Gastroesophageal sphincter (tissue), 3 donors: Measurements from ENCODE around the gene AQP6.
"Not testable (repeated sequence)": the region's sequence is repeated elsewhere in the genome, so short reads cannot be mapped to it uniquely, and the experiment has no call there.

ENCODE experiments used
- EP300 ChIP-seq: sonication (generic); formaldehyde crosslinking; IDR thresholded peaks from one replicate; pipeline ENCODE4 v1.6.1; 2017; ENCODE audit warnings: antibody characterized with exemption, mild to moderate bottlenecking
- POLR2A ChIP-seq, 2 donors: fragments of 450-650 bp; IDR thresholded peaks; one replicate each; pipeline ENCODE4 v1.6.1; 2017; ENCODE audit warnings: antibody characterized with exemption in 2 of 2, mild to moderate bottlenecking in 2 of 2, moderate library complexity in 1 of 2
- POLR2AphosphoS5 ChIP-seq: sonication (generic); formaldehyde crosslinking; IDR thresholded peaks from one replicate; pipeline ENCODE4 v1.6.1; 2017; ENCODE audit warnings: antibody characterized with exemption
- TF ChIP-seq, protein P1 (sequence below), 4 experiments: fragments of 200-600 bp in 2 of 4; fragments of 450-650 bp in 2 of 4; sonication (generic) in 1 of 4; IDR thresholded peaks; one replicate each; pipeline ENCODE4 v1.5.1; 2017 to 2019; ENCODE audit warnings: antibody characterized with exemption in 4 of 4, mild to moderate bottlenecking in 2 of 4, moderate library complexity in 2 of 4

DNA sequence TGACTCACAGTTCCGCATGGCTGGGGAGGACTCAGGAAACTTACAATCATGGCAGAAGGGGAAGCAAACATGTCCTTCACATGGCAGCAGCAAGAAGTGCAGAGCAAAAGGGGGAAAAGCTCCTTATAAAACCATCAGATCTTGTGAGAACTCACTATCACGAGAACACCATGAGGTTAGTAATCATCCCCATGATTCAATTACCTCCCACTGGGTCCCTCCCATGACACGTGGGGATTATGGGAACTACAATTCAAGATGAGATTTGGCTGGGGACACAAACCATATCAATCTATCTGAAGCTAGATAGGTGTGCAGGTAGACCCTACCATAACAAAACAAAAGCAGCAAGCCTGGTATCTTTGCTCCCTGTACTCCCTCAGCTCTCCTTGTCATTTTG is 13.7 kb downstream of the AQP6 start:
- TF ChIP-seq, protein P1, sequence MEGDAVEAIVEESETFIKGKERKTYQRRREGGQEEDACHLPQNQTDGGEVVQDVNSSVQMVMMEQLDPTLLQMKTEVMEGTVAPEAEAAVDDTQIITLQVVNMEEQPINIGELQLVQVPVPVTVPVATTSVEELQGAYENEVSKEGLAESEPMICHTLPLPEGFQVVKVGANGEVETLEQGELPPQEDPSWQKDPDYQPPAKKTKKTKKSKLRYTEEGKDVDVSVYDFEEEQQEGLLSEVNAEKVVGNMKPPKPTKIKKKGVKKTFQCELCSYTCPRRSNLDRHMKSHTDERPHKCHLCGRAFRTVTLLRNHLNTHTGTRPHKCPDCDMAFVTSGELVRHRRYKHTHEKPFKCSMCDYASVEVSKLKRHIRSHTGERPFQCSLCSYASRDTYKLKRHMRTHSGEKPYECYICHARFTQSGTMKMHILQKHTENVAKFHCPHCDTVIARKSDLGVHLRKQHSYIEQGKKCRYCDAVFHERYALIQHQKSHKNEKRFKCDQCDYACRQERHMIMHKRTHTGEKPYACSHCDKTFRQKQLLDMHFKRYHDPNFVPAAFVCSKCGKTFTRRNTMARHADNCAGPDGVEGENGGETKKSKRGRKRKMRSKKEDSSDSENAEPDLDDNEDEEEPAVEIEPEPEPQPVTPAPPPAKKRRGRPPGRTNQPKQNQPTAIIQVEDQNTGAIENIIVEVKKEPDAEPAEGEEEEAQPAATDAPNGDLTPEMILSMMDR (IDR thresholded peaks at IDR 0.05) = not testable (repeated sequence)
- TF ChIP-seq EP300; POLR2AphosphoS5; POLR2A (IDR thresholded peaks at IDR 0.05): not testable (repeated sequence)
